HG03378 (cell line): Measurements from ENCODE around the gene SCRN2.

ENCODE experiments used
- ATAC-seq: cut with Tn5 transposase; IDR thresholded peaks from one replicate; pipeline ENCODE4 v1.9.1; 2021; ENCODE audit warnings: mild to moderate bottlenecking, moderate library complexity; ENCODE audit not compliant: unreplicated experiment

SCRN2 gene

GRCh38 chr17:47872019-47872650 lies 31.1 kb upstream of the SCRN2 start:
- ATAC-seq = no peak

DNA sequence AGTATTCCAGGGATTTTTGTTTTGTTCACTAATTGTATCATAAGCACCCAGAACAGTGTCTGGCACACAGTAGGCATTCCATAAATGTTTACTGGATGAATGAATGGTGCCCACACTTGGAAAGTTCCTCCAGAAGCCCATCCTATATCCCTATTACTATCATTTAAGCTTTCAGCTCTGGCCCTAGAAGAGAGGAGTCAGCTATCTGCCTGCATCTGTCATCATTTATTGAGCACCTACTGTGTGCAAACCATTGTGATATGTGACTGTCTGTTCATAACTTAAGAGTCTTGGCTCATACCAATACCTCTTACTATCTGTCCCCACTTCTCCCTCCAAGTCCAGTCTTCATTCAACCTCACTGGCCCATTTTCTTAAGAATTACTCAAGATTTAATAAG lies 30.0 kb upstream of the SCRN2 start:
- ATAC-seq = no peak

DNA sequence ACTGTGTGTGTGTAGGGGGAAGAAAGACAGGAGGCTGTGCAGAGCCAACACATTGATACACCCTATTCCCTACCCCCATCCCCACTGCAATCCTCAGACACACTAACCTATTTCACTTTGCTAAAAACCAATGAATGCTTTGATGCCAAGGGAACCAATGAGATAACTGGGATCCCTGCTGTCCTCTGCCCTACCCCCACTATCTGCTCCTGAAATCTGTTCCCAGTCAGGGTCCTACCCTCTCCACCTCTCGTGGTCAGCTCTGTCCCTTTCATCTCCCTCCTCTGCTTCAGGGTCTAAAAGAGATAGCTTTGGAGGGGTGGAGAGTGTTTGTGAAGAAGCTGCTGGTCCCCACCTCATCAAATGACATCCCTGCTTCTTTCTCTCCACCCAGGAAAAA lies 29.0 kb upstream of the SCRN2 start:
- no peak for ATAC-seq

- no peak for ATAC-seq
Observed at GRCh38 chr17:47869114-47869513, 28.0 kb upstream of the SCRN2 start.

DNA sequence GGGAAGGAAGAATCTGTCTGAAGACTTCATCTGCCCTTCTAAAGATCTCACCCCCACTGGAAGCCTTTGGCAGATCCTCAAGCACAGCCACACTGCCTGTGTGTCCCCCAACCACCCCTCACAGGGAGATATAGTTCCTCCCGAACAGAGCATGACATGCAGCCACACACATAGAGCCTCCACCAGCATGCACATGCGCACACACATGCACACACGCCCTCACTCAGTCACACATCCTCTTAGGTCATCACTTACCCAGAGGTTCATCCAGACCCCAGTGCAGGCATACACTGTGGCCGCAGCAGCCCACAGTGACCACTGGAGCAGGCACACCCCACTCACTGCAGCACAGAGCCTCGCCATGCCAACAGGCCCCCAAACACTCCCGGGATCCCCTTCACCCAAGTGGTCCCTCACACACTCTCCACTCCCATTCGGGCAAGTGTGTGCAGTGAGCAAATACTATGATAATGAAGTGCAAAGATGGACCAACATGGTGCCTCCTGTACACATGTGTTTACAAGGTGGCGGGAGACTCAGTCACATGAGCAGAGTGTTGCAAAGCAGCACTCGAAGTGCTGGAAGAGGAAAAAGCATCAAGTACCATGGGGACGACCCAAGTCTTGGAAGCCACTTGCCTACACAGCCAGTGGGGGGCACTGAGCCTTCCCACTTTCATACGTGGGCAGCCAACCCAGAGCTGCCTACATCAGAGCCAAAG lies 26.9 kb upstream of the SCRN2 start:
- no peak for ATAC-seq

- no peak for ATAC-seq
Observed at GRCh38 chr17:47866941-47867340, 25.9 kb upstream of the SCRN2 start.

- ATAC-seq = no peak
Observed at GRCh38 chr17:47864791-47865216, 23.7 kb upstream of the SCRN2 start.

DNA sequence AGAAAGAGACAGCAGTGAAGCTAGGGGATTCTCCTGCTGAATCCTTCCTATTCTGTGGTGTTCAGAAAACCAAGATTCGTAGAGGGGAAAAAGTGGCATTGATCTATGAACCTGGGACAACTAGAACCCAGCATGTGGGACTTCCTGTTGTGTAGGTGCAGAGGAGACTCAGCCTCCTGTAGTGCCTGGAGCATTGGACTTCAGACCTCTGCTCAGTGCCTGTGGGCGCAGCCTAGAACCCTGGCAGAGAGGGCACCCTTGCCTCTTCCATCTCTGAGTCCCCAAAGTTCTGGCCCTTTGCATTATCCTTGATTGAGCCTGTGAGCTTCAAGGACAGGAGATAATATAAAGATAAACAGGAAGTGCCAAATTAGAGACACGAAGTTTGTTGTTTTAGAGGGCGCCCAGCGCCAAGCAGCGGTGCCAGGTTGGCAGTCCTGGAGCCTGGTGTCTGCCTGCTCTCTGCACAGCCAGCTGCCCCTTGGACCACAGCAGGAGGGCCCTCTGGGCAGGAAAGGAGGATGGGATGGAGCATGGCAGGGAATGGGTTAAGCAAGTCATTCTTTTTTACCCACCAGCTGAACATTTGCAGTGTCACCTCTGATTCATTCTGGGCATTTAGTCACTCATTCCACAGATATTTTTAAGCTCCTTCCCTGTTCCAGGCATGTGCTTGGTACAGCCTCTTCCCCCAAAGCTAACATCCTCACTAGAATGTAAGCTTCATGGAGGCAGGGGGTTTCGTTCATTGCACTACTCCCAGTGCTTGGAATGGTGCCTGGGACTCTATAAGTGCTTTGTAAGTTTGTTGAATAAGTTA lies 21.8 kb upstream of the SCRN2 start:
- ATAC-seq = no peak

GRCh38 chr17:47860386-47860785 lies 19.3 kb upstream of the SCRN2 start:
- ATAC-seq = no peak

- ATAC-seq = no peak
Observed at GRCh38 chr17:47857551-47858455, 16.7 kb upstream of the SCRN2 start.

DNA sequence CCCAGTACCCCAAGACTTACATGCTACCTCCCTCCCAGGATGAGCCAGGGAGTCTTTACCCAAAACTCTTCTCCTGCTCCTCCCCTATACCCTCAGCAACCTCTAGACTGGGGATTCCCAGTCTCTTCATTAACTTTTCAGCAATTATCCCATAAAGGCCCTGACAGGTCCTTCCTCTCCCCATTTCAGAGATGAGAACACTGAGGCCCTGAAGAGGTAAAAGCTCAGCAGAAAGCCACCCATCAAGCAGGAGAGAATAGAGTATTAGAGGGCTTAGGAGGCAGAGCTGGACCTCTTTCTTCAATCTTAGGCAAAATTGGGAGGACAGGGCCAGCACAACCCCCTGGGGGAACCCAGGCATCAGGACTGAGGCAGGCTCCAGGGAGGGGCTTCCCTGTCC lies 15.8 kb upstream of the SCRN2 start:
- no peak for ATAC-seq

GRCh38 chr17:47855737-47856136 lies 14.7 kb upstream of the SCRN2 start:
- ATAC-seq = no peak

DNA sequence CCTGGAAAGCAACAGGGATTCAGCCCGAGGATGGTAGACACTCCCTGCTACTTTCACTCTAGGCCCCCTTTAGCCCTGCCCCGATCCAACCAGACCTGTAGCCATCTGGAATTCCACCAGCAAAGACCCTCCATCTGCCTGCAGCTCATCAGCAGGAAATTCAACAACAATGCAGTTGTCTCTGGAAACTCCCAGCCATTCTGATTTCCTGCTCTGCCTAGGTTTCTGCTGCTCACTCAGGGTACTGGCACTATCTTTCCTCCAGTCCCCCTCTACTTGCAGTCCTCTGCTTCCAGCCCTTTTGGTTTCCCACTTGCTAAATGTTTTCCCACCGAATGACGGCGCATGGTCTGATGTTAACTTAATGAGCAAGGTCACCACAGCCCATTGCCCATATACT lies 12.5 kb upstream of the SCRN2 start:
- no peak for ATAC-seq

- no peak for ATAC-seq
Observed at GRCh38 chr17:47852113-47852949, 11.3 kb upstream of the SCRN2 start.

- ATAC-seq = no peak
Observed at GRCh38 chr17:47851764-47852112, 10.7 kb upstream of the SCRN2 start.

GRCh38 chr17:47850692-47851573 lies 9.9 kb upstream of the SCRN2 start, which contains the start of gene SP6:
SP6 (minus strand) TSS chr17:47851163; CDS start chr17:47848429, 2,734 bp downstream.
- ATAC-seq = no peak

DNA sequence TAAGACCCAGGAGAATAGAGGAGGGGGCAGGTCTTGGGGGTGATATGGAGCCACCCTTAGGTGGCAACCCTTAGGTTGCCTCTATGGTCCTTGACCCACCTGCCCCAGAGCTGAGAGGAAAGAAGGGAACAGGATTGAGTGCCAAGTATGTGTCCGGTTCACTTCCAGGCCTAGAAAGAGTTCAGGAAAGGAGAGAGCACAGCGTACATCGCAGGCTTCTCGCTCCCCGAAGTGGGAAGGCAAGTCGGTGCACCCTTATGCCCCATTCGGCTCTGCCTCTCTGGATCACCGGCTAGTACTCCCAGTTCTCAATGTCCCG lies 9.3 kb upstream of the SCRN2 start:
- ATAC-seq = no peak

DNA sequence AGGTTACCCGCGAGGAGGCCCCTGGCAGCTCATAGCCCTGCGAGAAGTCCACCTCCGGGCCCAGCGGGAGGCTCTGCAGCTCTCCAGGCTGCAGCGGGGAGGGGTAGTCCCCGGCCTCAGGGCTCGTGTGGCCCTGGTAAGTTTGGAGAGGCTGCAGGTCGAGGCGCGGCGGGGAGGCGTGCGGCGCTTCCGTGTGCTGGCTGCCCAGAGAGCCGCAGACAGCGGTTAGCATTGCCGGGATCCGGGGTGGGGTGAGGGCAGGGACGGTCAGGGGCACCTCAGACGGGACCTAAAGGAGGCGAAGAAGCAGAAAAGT lies 7.1 kb upstream of the SCRN2 start:
- no peak for ATAC-seq
